Measurements from ENCODE around the gene DKC1.
"Not testable (repeated sequence)": the region's sequence is repeated elsewhere in the genome, so short reads cannot be mapped to it uniquely, and the experiment has no call there.

The DKC1 gene

DNA sequence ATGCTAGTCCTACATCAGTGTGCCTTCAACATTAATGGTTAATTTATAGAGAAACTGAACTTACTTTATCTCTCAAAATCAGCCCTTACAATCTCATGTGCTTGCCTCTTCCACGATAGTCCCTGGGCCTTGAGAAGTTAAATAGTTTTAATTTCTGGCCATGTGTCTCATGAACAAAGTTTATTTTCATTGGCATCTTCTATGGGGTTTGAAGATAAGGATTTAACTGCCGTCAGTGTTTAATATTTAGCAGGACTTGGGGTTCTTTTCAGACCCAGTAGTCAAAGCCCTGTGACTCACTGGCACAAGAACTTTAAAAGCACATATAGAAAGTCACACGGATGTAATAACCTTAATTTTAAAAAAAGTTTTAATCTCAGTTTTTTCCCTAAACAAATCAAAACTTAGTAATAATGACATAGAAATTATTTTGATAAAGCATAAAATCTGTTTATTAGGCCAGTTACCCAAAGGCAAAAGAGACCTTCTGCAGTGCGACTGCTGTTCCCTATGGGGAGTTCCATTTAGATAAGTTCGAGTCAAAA, 52.7 kb downstream of the DKC1 start:
- TF ChIP-seq, protein P1, sequence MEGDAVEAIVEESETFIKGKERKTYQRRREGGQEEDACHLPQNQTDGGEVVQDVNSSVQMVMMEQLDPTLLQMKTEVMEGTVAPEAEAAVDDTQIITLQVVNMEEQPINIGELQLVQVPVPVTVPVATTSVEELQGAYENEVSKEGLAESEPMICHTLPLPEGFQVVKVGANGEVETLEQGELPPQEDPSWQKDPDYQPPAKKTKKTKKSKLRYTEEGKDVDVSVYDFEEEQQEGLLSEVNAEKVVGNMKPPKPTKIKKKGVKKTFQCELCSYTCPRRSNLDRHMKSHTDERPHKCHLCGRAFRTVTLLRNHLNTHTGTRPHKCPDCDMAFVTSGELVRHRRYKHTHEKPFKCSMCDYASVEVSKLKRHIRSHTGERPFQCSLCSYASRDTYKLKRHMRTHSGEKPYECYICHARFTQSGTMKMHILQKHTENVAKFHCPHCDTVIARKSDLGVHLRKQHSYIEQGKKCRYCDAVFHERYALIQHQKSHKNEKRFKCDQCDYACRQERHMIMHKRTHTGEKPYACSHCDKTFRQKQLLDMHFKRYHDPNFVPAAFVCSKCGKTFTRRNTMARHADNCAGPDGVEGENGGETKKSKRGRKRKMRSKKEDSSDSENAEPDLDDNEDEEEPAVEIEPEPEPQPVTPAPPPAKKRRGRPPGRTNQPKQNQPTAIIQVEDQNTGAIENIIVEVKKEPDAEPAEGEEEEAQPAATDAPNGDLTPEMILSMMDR (IDR thresholded peaks at IDR 0.05; ENCODE audit: extremely low read depth, insufficient read depth, missing control alignments): no peak
- DNase-seq (ENCODE audit: low spot score): no peak
- in situ Hi-C loops (cut with MboI; ENCODE audit: low pct_unique_long_range_greater_than_20kb, low sequenced_read_pairs, unreplicated experiment): no loop called here

GRCh38 chrX:154816326-154816898, 53.7 kb downstream of the DKC1 start:
- DNase-seq (ENCODE audit: low spot score); in situ Hi-C loops (cut with MboI; ENCODE audit: low pct_unique_long_range_greater_than_20kb, low sequenced_read_pairs, unreplicated experiment): not testable (repeated sequence)

DNA sequence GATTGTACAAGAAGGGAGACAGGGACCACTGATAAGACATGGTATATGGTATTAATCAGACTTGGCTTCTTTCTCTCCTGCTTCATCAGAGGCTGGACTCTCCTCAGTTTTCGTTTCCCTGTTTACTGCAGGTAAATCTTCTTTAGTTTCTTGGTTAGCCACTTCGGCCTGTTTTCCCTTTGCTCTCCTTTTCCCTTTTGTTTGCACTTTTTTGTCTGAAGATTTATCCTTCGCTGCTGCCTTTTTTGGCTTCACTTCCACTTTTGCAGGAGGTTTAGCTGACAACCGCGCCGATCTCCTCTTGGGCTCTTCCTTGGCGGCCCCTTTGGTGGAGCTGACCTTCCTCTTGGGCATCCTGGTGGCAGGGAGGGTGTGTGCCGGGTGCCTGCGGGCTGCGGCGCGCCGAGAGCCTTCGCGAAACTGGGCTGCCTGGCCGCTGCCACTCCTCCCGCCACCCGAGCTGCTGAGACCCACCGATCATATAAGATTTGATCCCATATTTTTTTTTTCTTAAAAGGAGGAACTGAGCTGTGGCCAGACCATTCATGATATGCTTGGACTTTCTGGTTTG, 54.5 kb downstream of the DKC1 start:
- in situ Hi-C loops (cut with MboI; ENCODE audit: low pct_unique_long_range_greater_than_20kb, low sequenced_read_pairs, unreplicated experiment); DNase-seq (ENCODE audit: low spot score): not testable (repeated sequence)

DNA sequence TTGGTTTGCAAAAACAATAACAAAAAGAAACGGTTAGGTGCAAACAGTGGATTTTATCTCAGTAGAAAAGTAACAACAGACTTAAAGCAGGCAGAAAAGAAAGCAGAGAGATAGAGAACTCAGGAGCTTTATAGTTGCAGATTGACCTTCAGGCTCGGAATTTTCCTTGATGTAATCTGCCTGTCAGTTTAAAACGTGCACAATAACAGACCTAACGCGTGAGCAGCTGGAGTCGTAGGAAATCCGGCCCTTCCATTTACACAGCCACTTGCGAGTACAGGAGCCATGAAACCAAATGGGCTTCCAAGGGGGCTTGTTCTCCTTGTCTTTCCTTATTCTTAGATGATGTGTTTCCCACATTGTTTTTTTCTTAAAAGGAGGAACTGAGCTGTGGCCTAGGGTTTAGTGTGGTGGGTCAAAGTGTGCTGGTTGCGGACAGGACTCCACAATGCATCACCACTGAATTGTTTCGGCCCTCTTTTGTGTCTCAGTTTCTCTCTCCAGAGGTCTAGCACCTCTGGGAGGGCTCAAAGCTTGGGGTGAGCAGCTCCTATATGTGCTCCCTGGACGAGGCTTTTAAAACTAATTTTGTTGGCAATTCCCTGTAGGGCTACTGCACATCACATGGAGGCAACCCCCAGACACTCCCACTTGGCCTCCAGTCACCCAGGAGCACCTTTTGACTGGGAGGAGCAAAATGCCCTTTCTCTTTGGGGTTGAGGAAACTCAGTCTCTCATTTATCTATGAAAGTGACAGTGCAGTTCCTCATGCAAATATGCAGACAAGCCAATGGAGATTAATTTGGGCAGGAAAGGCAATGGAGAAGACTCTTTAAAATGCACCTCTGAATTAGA, 56.5 kb downstream of the DKC1 start:
- TF ChIP-seq, protein P1 (IDR thresholded peaks at IDR 0.05; ENCODE audit: extremely low read depth, insufficient read depth, missing control alignments): no peak
- in situ Hi-C loops (cut with MboI; ENCODE audit: low pct_unique_long_range_greater_than_20kb, low sequenced_read_pairs, unreplicated experiment): no loop called here

GRCh38 chrX:154819771-154820341, 57.2 kb downstream of the DKC1 start:
- TF ChIP-seq, protein P1 (IDR thresholded peaks at IDR 0.05; ENCODE audit: extremely low read depth, insufficient read depth, missing control alignments): no peak
- in situ Hi-C loops (cut with MboI; ENCODE audit: low pct_unique_long_range_greater_than_20kb, low sequenced_read_pairs, unreplicated experiment): no loop called here
- DNase-seq (ENCODE audit: low spot score): no peak

More for the DNA sequence above, 56.5 kb downstream of the DKC1 start:
- no peak for DNase-seq (ENCODE audit: low spot score)

DNA sequence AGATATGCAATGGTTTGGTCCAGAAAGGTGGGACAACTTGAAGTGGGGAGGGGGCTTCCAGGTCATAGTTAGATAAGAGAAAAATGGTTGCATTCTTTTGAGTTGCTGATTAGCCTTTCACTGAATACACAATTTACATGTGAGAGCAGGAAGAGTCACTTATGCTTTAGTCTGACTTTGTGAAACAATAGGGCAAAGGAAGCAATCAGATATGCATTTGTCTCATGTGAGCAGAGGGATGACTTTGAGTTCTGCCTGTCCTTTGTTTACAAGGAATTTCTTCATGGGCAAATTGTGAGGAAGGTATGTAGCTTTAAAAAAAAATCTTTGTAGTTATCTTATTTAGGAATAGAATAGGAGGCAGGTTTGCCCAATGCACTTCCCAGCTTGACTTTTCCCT, 58.9 kb downstream of the DKC1 start:
- no peak for DNase-seq (ENCODE audit: low spot score)
- TF ChIP-seq, protein P1 (IDR thresholded peaks at IDR 0.05; ENCODE audit: extremely low read depth, insufficient read depth, missing control alignments): no peak
- in situ Hi-C loops (cut with MboI; ENCODE audit: low pct_unique_long_range_greater_than_20kb, low sequenced_read_pairs, unreplicated experiment): no loop called here

GRCh38 chrX:154822029-154822428, 59.4 kb downstream of the DKC1 start:
- no peak for DNase-seq (ENCODE audit: low spot score)
- in situ Hi-C loops (cut with MboI; ENCODE audit: low pct_unique_long_range_greater_than_20kb, low sequenced_read_pairs, unreplicated experiment): no loop called here
- TF ChIP-seq, protein P1 (IDR thresholded peaks at IDR 0.05; ENCODE audit: extremely low read depth, insufficient read depth, missing control alignments): no peak

All from GM13977 (cell line).